ENCODE measurements around the gene BRI3. TPM values are rescaled to one million over a fixed set of nuclear protein-coding genes. Genes with fewer than 3 reads are reported as not detected.
A peak's percentile ranks its signal among the peaks of the same experiment; 100 is the strongest.

Gene BRI3
- total RNA-seq, 2 donors from 2014 or later: 29.0 to 44.9 TPM

- ATAC-seq: peak; percentile 26
- peak; percentile 77 to 90 (median 87) for DNase-seq
- TF ChIP-seq CTCF (IDR thresholded peaks at IDR 0.05): peak in 1 of 7 experiments; percentile 13
- peak; percentile 62 to 76 (median 70) for TF ChIP-seq POLR2A (IDR thresholded peaks at IDR 0.05)
- H3K27me3 ChIP-seq: no peaks in the 10 kb centered on the region
- H3K4me1 ChIP-seq: peaks cover 85% of the 10 kb centered on the region
- no peaks in the 10 kb centered on the region for H3K9me3 ChIP-seq
- 10 to 24% methylated on average over 10 to 19 of the region's 20 CpGs for WGBS, 2 donors
- H3K36me3 ChIP-seq (replicated peaks in 1 of 2; ENCODE audit: insufficient read depth in 1 of 2, low read depth in 2 of 2): no peaks in the 10 kb centered on the region
- H3K4me3 ChIP-seq: no peak overlapping the region
- peak overlapping the region; percentile 90 to 99 (median 96) for H3K27ac ChIP-seq
- intact Hi-C loops (cut with DNase I): no loop called here
Observed at GRCh38 chr7:98284335-98285036, 3.0 kb downstream of the BRI3 start.

- H3K4me1 ChIP-seq: peaks cover 79% of the 10 kb centered on the region
- no peak for DNase-seq
Observed at GRCh38 chr7:98285157-98286092, 3.9 kb downstream of the BRI3 start.

GRCh38 chr7:98286093-98286539 is 4.6 kb downstream of the BRI3 start:
- peak; percentile 73 to 85 (median 82) for DNase-seq
- intact Hi-C loops (cut with DNase I): no loop called here
- 23 to 28% methylated on average over 6 to 14 of the region's 14 CpGs for WGBS, 2 donors
- Histone ChIP-seq H3K9me3 (no peaks in the 10 kb centered on the region), H3K36me3 (replicated peaks in 1 of 2; ENCODE audit: insufficient read depth in 1 of 2, low read depth in 2 of 2) (no peaks in the 10 kb centered on the region), H3K27ac (peak overlapping the region; percentile 90 to 99 (median 96)), H3K27me3 (no peaks in the 10 kb centered on the region), H3K4me3 (no peak overlapping the region), H3K4me1 (peaks cover 73% of the 10 kb centered on the region)
- peak; percentile 9 for ATAC-seq
- TF ChIP-seq POLR2A (IDR thresholded peaks at IDR 0.05): peak in 2 of 3 donors; percentile 27 to 42
- no peak for TF ChIP-seq CTCF (IDR thresholded peaks at IDR 0.05)

More at GRCh38 chr7:98285157-98286092, 3.9 kb downstream of the BRI3 start:
- no peak for TF ChIP-seq POLR2A (IDR thresholded peaks at IDR 0.05)
- Histone ChIP-seq H3K27ac (peak overlapping the region; percentile 90 to 99 (median 96)), H3K36me3 (replicated peaks in 1 of 2; ENCODE audit: insufficient read depth in 1 of 2, low read depth in 2 of 2) (no peaks in the 10 kb centered on the region), H3K9me3 (no peaks in the 10 kb centered on the region), H3K4me3 (no peak overlapping the region), H3K27me3 (no peaks in the 10 kb centered on the region)
- WGBS, 2 donors: 50 to 63% methylated on average over 12 to 18 of the region's 21 CpGs
- no peak for ATAC-seq
- intact Hi-C loops (cut with DNase I): no loop called here

- Histone ChIP-seq H3K4me1 (peaks cover 73% of the 10 kb centered on the region), H3K27ac (peak overlapping the region; percentile 90 to 99 (median 96)), H3K9me3 (no peaks in the 10 kb centered on the region), H3K27me3 (no peaks in the 10 kb centered on the region), H3K4me3 (no peak overlapping the region), H3K36me3 (replicated peaks in 1 of 2; ENCODE audit: insufficient read depth in 1 of 2, low read depth in 2 of 2) (peaks cover 3% of the 10 kb centered on the region in 2 donors)
- WGBS, 2 donors: 32 to 33% methylated on average over 8 to 21 of the region's 21 CpGs
- TF ChIP-seq CTCF (IDR thresholded peaks at IDR 0.05) (peak in 1 of 7 experiments; percentile 9), POLR2A (IDR thresholded peaks at IDR 0.05) (no peak)
- ATAC-seq (no peak), DNase-seq (peak; percentile 52 to 82 (median 68))
- intact Hi-C loops (cut with DNase I): no loop called here
Observed at GRCh38 chr7:98286701-98287485, 5.4 kb downstream of the BRI3 start.
